ENCODE results near the gene DMBX1. TPM values are rescaled to one million over a fixed set of nuclear protein-coding genes. Genes with fewer than 3 reads are reported as not detected.

The DMBX1 gene
- total RNA-seq, 1 donor from 2014 or later: 0.45 TPM

DNA sequence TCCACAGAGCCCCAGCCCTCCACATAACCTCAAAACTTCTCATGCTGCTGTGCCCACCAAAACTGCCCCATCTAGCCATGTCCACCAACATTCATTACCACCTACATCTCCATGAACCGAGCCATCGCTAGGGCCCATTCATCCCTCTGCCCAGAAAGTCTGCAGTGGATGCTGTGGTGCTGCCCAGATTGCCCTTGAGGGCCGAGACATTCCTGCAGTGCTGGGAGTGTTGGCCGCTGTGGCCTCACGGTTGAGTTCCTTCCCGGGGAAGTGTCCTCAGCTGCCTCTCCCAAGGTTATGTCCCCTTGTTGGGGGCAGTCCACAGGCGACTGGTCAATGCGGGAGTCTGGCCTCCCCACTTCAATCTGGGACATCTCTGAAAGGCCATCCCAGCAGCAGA lies 30.3 kb upstream of the DMBX1 start:
- DNase-seq (ENCODE audit: low spot score): no peak

DNA sequence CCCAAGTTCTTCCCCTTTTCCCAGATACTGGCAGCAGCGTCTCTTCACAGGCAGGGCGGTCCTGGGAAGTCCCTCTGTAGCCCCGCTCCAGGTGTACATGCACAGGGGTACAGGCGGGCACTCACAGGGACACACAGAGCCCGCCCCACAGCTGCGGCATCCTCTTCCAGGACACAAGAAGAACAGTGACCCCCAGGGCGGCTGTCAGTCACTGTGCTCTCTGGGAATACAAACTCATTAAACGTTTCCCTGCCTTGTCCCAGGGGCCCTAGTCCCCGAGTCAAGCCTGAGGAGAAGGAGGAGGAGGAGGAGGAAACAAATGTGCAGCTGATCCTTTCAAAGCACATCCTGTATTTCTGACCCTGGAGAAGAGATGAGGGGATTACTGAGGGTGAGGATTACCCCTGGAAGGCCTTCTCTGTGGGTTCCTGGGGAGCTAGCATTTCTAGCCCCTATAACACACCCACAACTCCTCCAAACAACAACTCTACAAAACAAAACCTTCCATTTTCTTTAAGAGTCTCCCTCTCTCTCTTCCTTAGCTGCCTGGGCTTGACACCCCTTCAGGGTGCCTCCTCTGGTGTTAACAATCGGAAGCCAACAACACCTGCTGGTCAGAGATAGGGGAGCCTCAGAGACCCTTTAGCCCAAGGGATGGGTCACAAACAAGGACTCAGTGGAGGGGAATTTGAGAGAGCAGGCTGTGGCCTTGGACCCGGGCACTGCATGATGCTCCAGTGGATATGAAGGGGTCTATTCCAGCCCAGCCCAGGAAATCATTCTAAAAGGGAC lies 28.4 kb upstream of the DMBX1 start:
- no peak for DNase-seq (ENCODE audit: low spot score)

DNA sequence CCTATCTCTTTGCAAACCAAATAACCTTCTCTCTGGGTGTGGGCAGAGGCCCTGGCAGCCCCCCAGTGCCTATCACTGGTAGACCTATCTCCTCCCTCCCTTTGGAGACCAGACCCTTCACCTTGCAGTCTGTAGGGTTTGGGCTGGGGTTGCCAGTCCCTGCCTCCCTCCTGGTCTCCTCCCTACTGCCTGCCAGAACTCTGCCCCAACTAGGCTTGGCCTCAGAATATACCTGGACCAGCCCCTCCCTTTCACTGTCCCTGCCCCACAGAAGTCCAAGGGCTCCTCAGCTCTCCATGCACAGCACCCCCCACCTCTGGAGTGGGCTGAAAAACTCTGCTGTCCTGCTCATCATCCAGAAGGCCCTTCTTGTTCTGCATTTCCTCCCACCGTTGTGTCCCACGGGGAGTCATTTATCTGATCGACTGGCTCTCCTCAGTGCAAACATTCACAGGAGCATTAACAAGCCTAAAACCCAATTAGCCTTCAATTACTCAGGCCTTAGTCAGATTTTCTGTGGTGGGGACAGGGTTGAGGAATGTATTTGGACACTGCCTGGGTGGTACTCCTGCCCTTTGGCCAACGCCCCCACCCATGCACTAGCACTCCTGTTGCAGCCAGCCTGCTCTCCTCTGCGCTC lies 27.7 kb upstream of the DMBX1 start:
- no peak for DNase-seq (ENCODE audit: low spot score)

DNA sequence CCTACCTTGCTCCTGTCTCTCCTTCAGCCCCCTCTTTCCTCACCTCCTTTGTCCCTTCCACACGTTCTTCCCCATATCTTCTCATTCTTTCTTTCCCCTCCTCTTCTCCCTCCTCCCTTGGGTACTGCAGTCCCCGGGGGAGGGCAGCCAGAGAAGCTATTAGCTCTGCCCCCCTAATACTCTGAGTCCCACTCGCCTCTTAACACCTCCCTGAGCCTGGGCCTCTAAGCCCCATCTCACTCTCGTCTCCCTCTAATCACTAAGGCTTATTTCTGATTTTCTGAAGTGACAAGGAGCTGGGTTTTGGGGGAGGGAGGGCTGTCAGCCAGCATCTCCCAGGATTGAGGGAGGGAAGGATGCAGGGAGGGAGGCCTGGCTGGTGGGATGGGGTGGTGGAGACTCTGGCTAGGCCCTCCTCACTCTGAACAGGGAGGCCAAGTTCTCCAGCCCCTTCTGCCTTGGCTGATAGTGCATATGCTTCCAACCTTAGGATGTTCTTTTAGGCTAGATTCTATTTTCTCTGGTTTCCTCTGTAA lies 25.6 kb upstream of the DMBX1 start:
- no peak for DNase-seq (ENCODE audit: low spot score)

DNA sequence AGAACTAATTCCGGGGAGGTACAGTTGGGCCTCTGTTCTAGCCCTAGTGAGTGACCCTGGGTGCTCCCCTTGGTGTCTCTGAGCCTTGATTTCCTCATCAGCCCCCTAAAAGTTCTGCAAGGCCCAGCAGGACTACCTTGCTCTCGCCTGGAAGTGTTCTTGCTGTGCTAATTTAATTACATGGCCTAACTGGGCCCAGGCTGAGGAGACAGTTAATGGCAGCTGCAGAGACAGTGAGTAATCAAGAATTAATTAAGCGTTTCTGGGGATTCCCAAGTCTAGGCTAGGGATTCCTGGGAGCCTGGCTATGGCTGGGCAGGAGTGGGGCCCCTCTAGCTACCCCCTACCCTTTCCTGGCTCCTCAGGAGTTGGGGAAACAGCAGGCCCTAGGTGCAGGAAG lies 24.7 kb upstream of the DMBX1 start:
- DNase-seq (ENCODE audit: low spot score): no peak

DNA sequence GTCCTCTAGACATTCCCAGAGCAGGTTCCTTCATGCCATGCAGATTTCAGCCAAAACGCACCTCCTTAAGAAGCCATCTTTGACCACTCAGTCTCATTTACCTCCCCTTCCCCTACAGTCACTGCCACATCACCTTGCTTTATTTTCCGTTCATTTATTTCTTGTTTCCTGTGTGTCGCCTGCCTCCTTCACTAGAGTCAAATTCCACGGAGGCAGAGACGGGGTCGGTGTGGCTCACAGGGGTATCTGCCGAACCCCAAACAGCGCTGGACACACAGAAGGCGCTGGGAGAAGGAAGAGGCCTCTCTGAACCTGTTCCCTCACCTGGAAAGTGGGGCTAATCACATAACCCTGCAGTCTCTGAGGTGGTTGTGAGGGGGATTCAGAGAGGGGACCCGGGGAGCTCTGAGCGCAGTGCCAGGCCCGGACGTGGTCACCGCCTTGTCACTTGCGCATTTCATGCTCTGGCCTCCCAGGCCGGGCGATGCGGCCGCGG lies 23.6 kb upstream of the DMBX1 start:
- DNase-seq (ENCODE audit: low spot score): no peak

DNA sequence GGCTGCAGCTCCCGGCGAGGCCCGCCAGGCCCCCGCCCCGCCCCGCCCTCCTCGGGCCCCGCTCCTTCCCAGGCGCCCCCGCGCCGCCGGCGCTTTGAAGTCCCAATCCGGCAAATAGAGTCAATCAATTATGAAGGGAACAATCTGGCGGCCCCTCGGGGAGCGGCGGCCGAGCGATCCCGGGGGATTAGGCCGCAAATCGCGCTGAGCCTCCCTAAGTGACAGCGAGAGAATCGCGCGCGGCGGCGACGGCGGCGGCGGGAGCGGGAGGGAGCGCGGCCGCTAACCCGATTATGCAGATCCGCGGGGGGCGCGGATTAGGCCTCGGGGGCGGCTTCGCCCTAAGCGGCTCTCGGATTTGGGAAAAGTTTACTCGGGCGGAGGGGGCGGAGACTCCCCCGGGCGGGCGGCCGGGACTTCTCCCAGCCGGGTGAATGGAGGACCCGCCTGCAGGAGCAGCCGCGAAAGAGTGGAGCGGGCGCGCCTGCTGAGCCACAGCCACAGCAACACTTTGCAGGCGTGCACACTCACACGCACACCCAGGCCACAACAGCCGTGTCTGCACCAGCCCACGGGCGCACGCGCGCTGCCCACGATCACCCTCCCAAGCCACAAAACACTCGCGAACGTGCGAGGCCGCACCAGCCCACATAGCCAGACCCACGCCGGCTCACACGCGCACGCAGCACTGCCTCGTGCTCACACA lies 23.0 kb upstream of the DMBX1 start:
- DNase-seq (ENCODE audit: low spot score): no peak

DNA sequence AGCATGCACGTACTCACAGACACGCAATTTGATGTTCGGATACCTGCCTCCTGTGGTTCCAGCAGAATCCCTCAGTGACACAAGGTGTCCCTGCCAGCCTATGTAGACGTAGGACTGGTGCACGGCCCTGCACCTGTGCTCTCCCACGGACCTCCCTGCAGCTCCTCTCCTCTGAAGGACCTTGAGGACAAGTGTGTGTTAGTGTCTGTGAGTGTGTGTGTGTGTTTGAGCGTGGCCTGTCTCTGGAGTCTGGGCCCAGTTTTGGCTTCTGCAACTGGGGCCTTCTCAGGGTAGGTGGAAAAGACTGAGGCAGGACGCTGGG lies 22.5 kb upstream of the DMBX1 start:
- DNase-seq (ENCODE audit: low spot score): no peak

DNA sequence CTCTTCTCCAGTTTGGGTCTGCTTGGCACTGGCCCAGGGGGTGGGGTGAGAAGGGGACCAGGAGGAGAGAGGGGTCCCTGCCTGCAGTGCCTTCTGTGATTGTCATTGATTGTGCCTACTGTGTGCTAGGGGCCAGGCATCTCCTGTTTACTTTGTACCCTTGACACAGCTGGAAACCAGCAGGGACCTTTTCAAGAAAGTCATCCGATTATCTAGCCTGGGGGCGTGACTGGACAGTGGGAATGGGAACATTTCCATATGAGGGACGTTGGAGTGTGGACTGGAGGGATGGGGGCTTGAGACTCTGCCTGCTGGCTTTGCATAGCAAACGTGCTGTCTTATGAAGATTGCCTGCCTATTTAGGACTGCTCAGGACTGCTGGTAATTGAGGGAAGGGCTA lies 19.8 kb upstream of the DMBX1 start:
- DNase-seq (ENCODE audit: low spot score): no peak

DNA sequence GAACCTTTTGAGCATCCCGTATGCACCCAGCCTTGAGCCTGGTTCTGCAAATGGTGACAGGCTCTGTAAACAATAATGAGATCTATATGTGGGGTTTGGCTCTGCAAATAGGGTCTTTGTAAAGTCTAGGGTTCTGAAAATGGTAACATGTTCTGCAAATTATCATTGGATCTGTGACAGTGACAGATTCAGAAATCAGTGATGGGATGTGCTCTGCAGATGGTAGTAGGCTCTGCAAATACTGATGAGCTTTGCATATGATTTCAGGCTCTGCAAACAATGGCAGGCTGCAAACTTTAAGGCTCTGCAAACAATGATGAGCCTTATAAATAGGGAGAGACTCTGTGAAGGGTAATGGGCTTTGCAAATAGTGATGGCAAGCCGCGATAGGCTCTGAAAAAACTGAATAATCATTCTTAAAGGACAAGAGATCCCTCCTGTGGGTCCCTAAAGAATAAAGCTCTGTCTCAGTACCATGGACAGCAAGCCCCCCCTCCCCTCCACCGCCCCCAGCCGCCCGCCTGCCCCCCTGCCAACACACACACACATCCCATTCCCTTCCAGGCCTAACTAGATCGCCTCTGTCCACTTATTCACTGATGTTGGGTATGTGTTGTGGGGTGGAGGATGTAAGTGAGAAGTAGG lies 17.7 kb upstream of the DMBX1 start:
- DNase-seq (ENCODE audit: low spot score): no peak

DNA sequence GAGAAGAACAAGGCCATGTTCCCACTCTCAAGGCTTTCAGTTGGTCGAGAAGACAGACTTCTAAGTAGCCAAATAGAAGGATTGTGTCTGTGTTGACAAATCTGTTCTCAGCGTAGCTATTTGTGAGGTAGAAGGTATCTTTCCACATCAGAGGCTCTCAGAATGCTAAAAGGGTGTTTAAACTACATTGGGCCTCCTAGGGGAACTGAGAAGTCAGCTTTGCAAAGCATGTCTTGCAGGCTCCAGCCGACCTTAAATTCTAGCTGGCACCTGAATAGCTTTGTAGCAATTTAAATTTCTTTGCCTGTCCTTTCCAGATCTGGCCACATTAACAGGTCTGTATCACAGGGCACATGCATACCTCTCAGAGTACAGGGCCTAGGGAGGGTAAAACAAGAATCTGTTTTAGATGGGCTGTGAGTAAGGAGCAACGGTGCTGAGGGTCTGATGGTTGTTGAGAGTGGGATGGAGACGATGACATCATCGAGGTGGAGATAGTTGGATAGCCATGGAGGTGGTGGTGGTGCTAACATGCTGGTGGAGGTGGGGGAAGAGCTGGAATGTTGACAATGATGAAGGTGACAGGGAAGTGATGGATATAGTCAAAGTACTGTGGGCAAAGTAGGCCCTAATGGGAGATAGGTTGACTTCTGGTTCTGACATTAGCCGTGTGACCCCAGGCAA lies 17.0 kb upstream of the DMBX1 start:
- no peak for DNase-seq (ENCODE audit: low spot score)

DNA sequence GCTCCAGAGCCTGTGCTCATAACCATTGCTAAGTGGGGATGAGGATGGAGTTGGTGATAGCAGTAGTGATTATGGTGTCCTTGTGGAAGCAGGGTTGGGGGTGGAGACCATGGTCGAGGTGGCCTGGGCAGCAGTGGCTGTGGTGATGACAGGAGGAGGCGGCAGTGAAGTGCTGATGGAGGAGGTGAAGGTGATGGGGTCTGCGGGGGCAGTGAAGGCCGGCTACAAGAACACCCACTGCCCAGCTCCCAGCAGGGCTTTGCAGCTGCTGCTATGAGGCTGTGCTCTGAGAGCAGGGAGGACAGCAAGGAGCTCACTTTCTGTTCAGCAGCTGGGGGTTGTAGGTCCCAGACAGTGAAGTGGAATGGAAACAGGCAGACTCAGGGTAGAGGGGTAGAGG lies 15.6 kb upstream of the DMBX1 start:
- DNase-seq (ENCODE audit: low spot score): no peak

DNA sequence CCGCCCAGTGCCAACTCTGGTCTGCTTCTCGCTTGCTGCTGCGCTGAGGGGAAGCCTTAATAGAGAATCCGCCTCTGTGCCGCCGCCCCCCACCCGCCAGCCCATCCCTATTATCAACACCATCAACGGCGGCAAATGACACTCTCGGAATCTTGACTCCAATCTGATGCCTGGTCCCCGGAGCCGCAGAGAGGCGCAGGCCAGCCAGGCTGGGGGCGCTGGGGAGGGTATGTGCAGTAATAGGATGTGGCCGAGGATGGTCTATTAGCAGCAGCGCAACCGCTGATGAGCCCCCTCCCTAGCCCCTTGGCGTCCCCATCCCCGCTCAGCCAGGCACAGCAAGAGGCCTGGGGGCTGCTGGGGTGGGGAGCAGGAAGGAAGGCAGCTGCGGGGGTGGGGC lies 15.1 kb upstream of the DMBX1 start:
- no peak for DNase-seq (ENCODE audit: low spot score)

DNA sequence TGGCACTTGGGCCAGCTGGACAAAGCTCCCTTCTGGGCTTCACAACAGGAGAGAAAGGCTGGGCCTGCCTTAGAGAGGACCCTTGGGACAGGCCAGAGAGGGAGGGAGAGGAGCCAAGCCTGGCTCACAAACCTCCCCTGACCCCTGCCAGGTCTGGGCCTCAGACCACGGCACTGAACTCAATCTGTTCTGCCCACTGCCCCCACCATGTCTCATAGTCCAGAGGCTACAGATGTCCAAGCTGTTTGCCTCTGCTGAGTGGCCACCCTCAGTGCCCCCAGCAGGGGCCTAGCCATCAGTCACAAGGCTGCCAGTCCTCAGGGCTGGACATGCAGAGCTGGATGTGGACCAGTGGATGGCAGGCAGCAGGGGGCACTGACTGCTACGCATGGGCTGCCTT lies 13.0 kb upstream of the DMBX1 start:
- DNase-seq (ENCODE audit: low spot score): no peak

DNA sequence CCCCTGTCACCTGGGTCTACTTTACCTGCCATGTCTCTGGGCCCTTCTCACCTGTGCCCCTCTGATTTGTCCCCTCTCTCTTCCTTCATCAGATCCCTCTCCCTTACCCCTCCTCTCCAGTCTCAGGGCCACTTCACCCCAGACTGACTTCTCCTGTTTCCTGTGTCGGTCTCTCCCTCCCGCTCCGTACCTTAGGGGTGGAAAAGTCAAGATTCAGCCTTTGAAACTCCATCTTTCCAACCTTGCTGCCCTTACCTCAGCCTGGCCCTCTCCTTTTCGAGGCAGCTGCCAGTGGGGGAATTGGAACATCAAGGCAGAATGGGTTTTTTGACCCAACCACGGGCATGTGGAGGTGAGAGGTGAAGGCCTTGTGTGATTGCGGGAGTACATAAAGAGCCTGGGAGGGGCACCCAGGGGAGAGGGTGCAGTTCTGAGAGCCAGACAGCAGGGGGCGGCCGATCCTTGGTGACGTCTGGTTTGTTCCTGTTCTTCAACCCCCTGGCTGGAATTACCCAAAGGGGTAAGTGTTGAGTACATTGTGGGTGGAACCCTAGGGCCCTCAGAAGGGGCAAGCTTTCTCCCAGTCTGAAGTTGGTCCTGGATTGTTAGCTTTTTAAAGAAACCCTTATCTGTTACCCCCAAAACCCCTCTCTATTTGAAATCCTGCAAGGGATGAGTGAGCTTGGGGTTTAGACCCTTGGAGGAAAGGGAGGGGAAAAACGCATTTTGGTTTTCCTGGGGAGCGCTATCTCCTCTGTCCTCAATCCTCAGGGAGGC lies 12.3 kb upstream of the DMBX1 start:
- DNase-seq (ENCODE audit: low spot score): no peak

DNA sequence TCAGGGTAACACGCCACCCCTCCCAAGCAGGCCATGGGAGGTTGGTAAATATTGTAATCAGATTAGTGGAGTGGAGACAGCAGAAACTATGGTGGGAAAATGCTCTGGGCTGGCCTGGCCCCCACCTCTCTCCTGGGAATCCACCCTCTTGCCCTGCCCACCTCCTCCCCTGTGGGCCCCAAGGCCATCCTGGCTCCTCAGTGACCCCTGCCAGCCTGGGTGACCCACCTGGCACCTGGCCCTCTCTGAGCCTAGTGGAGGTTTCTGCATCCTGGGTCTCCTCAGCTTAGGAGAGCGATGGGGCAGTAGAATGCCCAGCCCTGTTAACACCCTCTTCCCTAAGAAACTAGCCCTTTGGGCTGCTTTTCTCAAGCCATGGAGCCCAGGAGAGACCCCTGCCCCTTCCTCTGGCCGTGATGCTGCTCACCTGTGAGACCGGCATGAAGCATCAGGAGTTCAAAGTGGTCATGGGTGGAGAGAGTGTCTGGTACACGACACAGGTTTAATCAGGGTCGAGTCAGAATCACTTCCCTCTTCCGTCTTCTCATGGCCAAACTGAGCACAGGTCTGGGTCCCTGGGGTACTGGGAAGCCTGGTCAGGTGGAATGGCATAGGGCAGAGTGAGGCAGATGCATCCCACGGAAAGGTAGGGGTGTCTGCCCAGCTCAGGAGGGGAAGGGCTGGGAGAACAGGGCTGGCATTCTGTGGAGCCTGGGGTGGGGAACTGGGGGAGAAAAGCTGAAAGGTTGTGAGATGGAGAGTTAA lies 10.7 kb upstream of the DMBX1 start:
- no peak for DNase-seq (ENCODE audit: low spot score)

DNA sequence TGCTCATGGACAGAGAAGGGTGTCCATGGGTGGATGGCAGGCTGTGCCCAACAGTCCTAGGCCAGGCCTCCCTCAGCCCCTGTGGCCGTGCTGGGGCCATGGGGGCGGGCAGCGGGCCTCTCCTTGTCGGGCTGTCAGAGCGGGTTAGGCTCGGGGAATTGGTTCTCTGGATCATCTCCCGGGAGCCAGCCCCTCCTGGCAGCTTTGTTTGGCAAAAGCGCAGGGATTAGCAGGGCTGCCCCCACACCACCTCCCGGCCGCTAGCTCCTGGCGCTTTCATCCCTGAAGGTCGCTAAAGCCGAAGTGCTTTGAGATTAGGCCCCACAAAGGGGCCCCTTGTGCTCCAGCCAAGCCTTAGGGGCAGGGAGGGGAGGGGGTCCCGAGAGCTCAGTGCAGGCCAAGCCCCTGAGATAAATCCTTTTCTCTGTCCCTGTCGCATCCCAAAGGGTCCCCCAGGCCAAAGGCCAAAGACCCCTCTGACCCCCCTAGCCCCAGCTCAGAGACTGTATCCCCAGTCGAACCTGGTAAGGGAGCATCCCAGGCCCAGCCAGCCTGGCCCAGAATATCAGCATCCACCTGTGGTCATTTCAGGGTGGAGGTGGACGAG lies 9.8 kb upstream of the DMBX1 start:
- DNase-seq (ENCODE audit: low spot score): no peak

DNA sequence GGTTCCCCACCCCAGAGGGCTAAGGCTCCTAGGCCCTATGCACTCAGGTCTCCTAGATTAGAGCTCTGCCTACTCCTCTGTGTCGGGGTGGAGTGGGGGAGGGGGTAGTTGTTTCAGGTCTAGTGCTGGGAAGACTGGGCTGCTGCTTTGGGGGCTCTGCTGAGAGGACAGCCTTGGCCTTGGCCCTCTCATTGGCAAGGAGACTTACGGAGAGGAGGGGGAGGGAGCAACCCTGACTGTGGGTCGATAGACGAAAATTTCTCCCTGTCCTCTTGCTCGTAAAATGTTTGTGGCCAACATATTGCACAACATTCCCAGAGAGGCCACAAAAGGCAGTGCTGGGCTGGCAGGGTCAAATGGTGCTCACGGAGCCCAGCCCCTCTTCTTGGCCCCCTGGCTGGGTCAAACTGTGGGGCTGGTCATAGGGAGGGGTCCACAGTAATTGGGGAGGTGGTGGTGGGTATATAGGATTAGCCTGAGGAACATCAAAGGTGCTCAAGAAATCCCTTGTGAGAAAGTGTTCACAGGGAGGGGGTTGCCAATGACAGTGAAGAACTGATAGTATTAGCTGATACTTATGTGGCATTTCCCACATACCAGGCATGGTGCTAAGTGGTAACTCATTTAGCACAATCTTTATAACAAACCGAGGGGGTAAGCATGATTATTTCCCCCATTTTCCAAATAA lies 8.5 kb upstream of the DMBX1 start:
- no peak for DNase-seq (ENCODE audit: low spot score)

DNA sequence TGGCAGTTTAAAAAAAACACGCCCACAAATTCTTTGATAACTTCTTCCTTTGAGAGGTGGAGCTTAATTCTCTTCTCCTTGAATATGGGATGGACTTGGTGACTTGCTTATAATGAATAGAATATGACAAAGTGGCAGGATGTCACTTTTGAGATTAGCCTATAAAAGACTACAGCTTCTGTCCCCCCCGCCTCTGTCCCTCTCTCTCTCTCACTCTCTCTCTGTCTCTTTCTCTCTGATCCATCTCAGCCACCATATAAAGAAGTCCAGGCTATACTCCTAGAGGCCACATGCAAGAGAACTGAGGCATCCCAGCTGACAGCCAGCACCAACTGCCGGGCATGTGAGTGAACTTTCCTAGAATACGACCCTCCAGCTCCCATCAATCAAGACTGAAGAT lies 7.7 kb upstream of the DMBX1 start:
- no peak for DNase-seq (ENCODE audit: low spot score)
